ENCODE results near the gene WFDC10B. TPM values are rescaled to one million over a fixed set of nuclear protein-coding genes. Genes with fewer than 3 reads are reported as not detected.
"Not testable (repeated sequence)": the region's sequence is repeated elsewhere in the genome, so short reads cannot be mapped to it uniquely, and the experiment has no call there.

The WFDC10B gene
- total RNA-seq, 1 donor from 2014 or later, result not detected

DNA sequence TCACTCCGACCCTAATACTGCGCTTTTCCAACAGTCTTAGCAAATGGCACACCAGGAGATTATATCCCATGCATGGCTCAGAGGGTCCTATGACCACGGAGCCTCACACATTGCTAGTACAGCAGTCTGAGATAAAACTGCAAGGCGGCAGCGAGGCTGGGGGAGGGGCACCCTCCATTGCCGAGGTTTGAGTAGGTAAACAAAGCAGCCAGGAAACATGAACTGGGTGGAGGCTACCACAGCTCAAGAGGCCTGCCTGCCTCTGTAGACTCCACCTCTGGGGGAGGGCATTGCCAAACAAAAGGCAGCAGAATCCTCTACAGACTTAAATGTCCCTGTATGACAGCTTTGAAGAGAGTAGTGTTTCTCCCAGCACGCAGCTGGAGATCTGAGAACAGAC, 53.1 kb downstream of the WFDC10B start:
- DNase-seq (ENCODE audit: low spot score); intact Hi-C loops (cut with DNase I): not testable (repeated sequence)

DNA sequence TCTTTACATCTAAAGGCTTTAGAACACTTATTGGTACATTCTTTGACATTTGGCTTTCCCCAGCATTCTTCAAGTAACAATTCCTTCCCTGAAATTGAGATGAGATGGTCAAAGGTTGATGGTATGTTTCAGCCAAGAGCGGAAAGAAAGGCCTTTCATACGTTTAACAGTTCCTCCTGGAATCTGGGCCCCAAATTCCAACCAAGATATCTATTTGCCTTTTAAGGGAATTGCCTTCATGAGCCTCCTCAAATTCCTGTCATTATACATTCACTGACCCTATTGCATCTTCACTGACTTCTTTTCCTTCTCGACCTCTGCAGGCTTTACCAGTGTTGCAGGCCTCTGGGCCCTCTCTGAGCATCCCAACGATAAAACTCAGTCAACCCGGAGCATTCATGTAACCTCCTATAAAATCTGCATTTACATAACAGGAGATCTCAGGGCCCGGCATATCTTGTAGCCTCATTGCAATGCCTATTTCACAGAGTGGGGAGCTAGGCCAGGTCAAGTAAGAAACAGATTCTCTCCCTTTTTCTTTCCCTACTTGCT, 55.4 kb downstream of the WFDC10B start:
- DNase-seq (ENCODE audit: low spot score), result no peak
- intact Hi-C loops (cut with DNase I), result no loop called here

DNA sequence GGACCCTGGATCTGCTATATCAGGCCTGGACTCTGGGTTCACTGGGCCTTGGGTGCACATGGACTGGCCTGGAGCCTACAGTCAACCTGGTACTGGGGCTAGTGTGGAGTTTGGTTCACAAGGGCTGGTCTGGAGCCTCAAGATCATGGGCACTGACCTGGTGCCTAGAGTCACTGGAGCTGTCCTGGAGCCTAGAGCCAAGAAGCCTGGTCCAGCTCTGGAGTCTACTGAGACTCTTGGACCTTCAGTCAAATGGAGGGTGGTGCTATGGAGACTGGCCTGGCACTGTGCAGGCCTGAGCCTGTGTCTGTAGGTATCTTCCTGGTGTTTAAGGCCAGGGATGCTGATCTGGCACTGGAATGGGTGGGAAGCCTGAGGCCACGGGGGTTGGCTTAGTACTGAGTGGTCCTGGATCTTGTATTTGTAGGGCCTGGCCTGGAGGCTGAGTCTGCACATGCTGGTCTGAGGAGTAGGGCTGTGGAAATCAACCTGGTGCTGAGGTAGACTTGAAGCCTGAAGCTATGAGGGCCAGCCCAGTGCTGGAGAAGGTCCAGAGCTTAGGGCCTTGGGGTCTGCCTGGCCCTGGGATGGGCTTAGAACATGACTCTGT, 57.3 kb downstream of the WFDC10B start:
- no peak for DNase-seq (ENCODE audit: low spot score)

DNA sequence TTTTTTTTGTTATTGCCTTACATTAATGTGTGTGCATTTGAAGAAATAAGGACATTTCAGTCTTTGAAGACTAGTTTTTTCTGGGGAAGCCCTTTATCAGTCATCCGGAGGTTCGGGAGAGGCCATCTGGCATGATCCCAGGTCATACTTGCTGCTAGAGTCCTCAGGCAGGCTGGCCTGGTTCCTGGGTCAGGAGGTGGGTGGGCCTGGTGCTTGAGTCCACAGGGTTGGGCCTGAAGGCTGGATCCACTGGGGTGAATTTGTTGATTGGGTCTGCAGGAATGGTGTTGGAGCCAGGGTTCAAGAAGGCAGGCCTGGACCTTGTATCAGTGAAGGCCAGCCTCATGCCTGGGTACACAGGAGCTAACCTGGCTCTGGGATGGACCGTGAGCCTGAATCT, 57.9 kb downstream of the WFDC10B start:
- DNase-seq (ENCODE audit: low spot score), result no peak
- intact Hi-C loops (cut with DNase I), result no loop called here

More for the DNA sequence above, 57.3 kb downstream of the WFDC10B start:
- intact Hi-C loops (cut with DNase I), result no loop called here

DNA sequence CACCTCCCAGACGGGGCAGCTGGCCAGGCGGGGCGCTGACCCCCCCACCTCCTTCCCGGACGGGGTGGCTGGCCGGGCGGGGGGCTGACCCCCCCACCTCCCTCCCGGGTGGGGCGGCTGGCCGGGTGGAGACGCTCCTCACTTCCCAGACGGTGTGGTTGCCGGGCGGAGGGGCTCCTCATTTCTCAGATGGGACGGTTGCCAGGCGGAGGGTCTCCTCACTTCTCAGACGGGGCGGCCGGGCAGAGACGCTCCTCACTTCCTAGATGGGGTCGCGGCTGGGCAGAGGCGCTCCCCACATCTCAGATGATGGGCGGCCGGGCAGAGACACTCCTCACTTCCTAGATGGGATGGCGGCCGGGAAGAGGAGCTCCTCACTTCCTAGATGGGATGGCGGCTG, 59.0 kb downstream of the WFDC10B start:
- intact Hi-C loops (cut with DNase I); DNase-seq (ENCODE audit: low spot score): not testable (repeated sequence)

DNA sequence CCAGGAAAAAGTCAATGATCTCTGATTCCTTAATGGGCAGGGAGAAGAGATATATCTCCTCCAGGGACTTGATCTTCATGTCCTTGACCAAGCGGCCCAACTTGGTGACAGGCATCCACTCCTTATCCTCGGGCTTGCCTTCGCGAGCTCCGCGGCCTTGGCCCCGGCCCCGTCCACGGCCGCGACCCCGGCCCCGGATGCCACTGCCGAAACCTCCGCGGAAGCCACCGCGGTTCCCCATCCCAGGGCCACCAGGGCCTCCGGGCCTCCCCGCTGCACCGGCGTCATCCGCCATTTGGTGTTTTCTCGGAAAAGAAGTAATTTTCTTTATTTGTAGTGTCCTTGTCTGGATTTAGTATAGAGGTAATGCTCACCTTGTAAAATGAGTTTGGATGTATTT, 63.7 kb downstream of the WFDC10B start:
- intact Hi-C loops (cut with DNase I); DNase-seq (ENCODE audit: low spot score): not testable (repeated sequence)

DNA sequence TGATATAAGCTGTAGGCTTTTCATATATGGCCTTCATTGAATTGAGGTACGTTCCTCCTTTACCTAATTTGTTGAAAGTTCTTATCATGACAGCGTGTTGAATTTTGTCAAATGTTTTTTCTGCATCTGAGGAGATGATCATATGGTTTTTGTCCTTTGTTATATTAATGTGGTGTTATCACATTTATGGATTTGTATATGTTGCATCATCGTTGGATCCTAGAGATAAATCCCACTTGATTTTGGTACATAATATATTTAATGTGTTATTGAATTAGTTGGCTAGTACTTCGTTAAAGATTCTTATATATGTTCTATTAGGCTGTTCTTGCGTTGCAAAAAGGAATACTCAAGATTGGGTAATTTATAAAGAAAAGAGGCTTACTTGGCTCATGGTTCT, 65.1 kb downstream of the WFDC10B start:
- no peak for DNase-seq (ENCODE audit: low spot score)
- intact Hi-C loops (cut with DNase I), result no loop called here

DNA sequence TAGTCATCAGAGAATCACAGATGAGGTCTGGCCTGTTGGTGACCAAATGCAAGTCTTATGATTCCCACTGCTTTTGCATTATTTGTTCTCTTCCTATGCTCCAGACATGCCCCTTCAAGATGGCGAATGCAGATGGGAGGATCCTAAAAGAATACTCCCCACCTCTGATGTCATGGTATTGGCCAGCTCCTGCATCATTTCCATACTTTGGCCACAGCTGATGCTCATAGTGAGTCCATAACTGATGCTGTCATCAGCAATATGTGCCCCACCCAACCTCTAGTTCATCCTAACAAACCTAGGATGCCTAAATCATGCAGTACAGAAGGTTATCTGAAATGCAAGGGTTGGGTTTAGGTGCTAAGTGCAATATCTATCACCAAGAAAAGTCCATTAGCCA, 68.3 kb downstream of the WFDC10B start:
- intact Hi-C loops (cut with DNase I), result no loop called here

More for the DNA sequence above, 68.3 kb downstream of the WFDC10B start:
- DNase-seq (ENCODE audit: low spot score), result no peak

Small RNA genes within 50 kb of the gene (microRNA-seq; reads per million reads assigned to microRNA genes)
- not detected for gene MIR3617

Other genes starting within 250 kb of the WFDC10B start
- 1.0 TPM for gene WFDC2, start 235.3 kb downstream of the WFDC10B start, total RNA-seq
- gene SPINT3, start 189.4 kb downstream of the WFDC10B start, total RNA-seq, result not detected
- not detected for gene WFDC6, start 165.5 kb downstream of the WFDC10B start, total RNA-seq
- gene EPPIN, start 157.6 kb downstream of the WFDC10B start, total RNA-seq, result not detected
- gene WFDC8, start 125.7 kb downstream of the WFDC10B start, total RNA-seq, result not detected
- not detected for gene WFDC10A, start 75.3 kb downstream of the WFDC10B start, total RNA-seq
- gene WFDC9, start 73.7 kb downstream of the WFDC10B start, total RNA-seq, result not detected
- gene WFDC11, start 34.8 kb downstream of the WFDC10B start, total RNA-seq, result not detected
- not detected for gene WFDC13, start 3.0 kb downstream of the WFDC10B start, total RNA-seq
- not detected for gene SPINT4, start 17.3 kb upstream of the WFDC10B start, total RNA-seq
- 2.0 TPM for gene WFDC3, start 86.9 kb upstream of the WFDC10B start, total RNA-seq
- gene DNTTIP1, start 86.9 kb upstream of the WFDC10B start, total RNA-seq, result 26.3 TPM
- gene UBE2C, start 107.6 kb upstream of the WFDC10B start, total RNA-seq, result 0.38 TPM
- not detected for gene TNNC2, start 122.3 kb upstream of the WFDC10B start, total RNA-seq
- gene SNX21, start 128.8 kb upstream of the WFDC10B start, total RNA-seq, result 19.5 TPM
- 24.9 TPM for gene ACOT8, start 152.4 kb upstream of the WFDC10B start, total RNA-seq
- 2.0 TPM for gene ZSWIM3, start 152.6 kb upstream of the WFDC10B start, total RNA-seq
- 6.9 TPM for gene ZSWIM1, start 176.2 kb upstream of the WFDC10B start, total RNA-seq
- gene SPATA25, start 182.6 kb upstream of the WFDC10B start, total RNA-seq, result 3.3 TPM
- 7.6 TPM for gene NEURL2, start 186.2 kb upstream of the WFDC10B start, total RNA-seq
- gene CTSA, start 186.3 kb upstream of the WFDC10B start, total RNA-seq, result 111 TPM
- 37.1 TPM for gene PLTP, start 207.1 kb upstream of the WFDC10B start, total RNA-seq
- 30.2 TPM for gene PCIF1, start 229.7 kb upstream of the WFDC10B start, total RNA-seq

Measured in cardiac septum (tissue), 1 donor.